HCT116 (cell line): ENCODE data around the gene SUPT3H. TPM values are rescaled to one million over a fixed set of nuclear protein-coding genes. Genes with fewer than 3 reads are reported as not detected.

Source experiments
- ATAC-seq: fragments of 200-7000 bp; cut with Tn5 transposase; 2 replicates; pipeline ENCODE4 v1.9.1; 2020; ENCODE audit warnings: mild to moderate bottlenecking, moderate library complexity
- BruUV-seq: library from RNA; stranded (reverse); fragments of 400-500 nt; replicated peaks from 2 replicates; lab custom pipeline; 2021; lab: Mats Ljungman, UMichigan
- CTCF ChIA-PET: fragments of 300-600 bp; sonication (Branson Sonifier 250); formaldehyde crosslinking; loops from one replicate; lab custom pipeline; 2021; ENCODE audit warnings: antibody characterized with exemption; lab: Charles Lee
- POLR2A ChIA-PET: fragments of 300-600, 350-600 bp; sonication (Branson Sonifier 250); formaldehyde crosslinking; loops from one replicate; lab custom pipeline; 2021; ENCODE audit warnings: antibody characterized with exemption; lab: Charles Lee
- RAD21 ChIA-PET, 2 experiments: fragments of 300-600 bp; sonication (Branson Sonifier 250); formaldehyde crosslinking; loops; one replicate each; lab custom pipeline; 2023; ENCODE audit warnings: low total read pairs in 2 of 2; ENCODE audit not compliant: uncharacterized antibody in 2 of 2, unreplicated experiment in 2 of 2, low non-redundant PET in 1 of 2; lab: Charles Lee
- DNase-seq: peaks from one replicate; pipeline ENCODE4 v3.0.0-alpha.2; 2010; ENCODE audit warnings: low read depth, low spot score
- H2AFZ ChIP-seq: fragments of 200-600 bp; shearing (Covaris generic), sonication (generic); 2 replicates; pipeline ENCODE4 v1.6.1; 2017; ENCODE audit warnings: low read depth, mixed run types, mixed read lengths, antibody characterized with exemption, low read length; ENCODE audit not compliant: poor library complexity, severe bottlenecking
- H3K27ac ChIP-seq: 2 replicates; pipeline ENCODE4 v1.5.1; 2012; ENCODE audit warnings: low read depth, low read length
- H3K27me3 ChIP-seq: fragments of 200-600 bp; sonication (generic); 2 replicates; pipeline ENCODE4 v1.6.1; 2016; ENCODE audit warnings: mixed run types, low read length, mixed read lengths; ENCODE audit not compliant: insufficient read depth
- H3K36me3 ChIP-seq, 2 experiments: fragments of 200-500 bp in 1 of 2; fragments of 200-600 bp in 1 of 2; sonication (Bioruptor generic) in 1 of 2; sonication (generic) in 1 of 2; 2 replicates each; pipeline versions ENCODE4 v1.5.1 to v1.6.1; 2014 to 2016; ENCODE audit warnings: low read length in 2 of 2, inconsistent platforms in 1 of 2, mixed read lengths in 1 of 2, mixed run types in 1 of 2; ENCODE audit not compliant: insufficient read depth in 2 of 2, control insufficient read depth in 1 of 2
- H3K4me1 ChIP-seq, 2 experiments: fragments of 200-600 bp in 1 of 2; sonication (generic) in 1 of 2; 2 replicates each; pipeline versions ENCODE4 v1.5.1 to v1.6.1; 2012 to 2017; ENCODE audit warnings: low read length in 2 of 2, inconsistent platforms in 1 of 2, mild to moderate bottlenecking in 1 of 2, mixed read lengths in 1 of 2, mixed run types in 1 of 2, moderate library complexity in 1 of 2; ENCODE audit not compliant: insufficient read depth in 2 of 2, control insufficient read depth in 1 of 2
- H3K4me2 ChIP-seq: fragments of 200-600 bp; sonication (generic); 2 replicates; pipeline ENCODE4 v1.6.1; 2017; ENCODE audit warnings: mixed run types, low read length, mixed read lengths
- H3K4me3 ChIP-seq, 2 experiments: fragments of 200-600 bp in 1 of 2; sonication (generic) in 1 of 2; replicated peaks in 1 of 2; 2 replicates each; pipeline ENCODE4 v1.5.1; 2011 to 2016; ENCODE audit warnings: low read length in 2 of 2, control low read depth in 1 of 2, low read depth in 1 of 2, mild to moderate bottlenecking in 1 of 2, mixed read lengths in 1 of 2, mixed run types in 1 of 2
- H3K79me2 ChIP-seq: fragments of 200-600 bp; sonication (generic); 2 replicates; pipeline ENCODE4 v1.6.1; 2017; ENCODE audit warnings: mild to moderate bottlenecking, mixed run types, low read length, moderate library complexity, mixed read lengths; ENCODE audit not compliant: insufficient read depth
- H3K9ac ChIP-seq: fragments of 200-600 bp; sonication (generic); 2 replicates; pipeline ENCODE4 v1.6.1; 2016; ENCODE audit warnings: low read length, mixed read lengths
- H3K9me2 ChIP-seq: fragments of 200-600 bp; sonication (generic), shearing (Covaris generic); 2 replicates; pipeline ENCODE4 v1.6.1; 2017; ENCODE audit warnings: mixed run types, mild to moderate bottlenecking, moderate library complexity; ENCODE audit not compliant: insufficient read depth
- H3K9me3 ChIP-seq, 2 experiments: fragments of 200-500 bp in 1 of 2; fragments of 200-600 bp in 1 of 2; sonication (Bioruptor generic) in 1 of 2; sonication (generic) in 1 of 2; 2 replicates each; pipeline ENCODE4 v1.6.1; 2014 to 2017; ENCODE audit warnings: low read length in 2 of 2, mixed read lengths in 2 of 2, inconsistent platforms in 1 of 2, low read depth in 1 of 2, mild to moderate bottlenecking in 1 of 2, mixed run types in 1 of 2, moderate library complexity in 1 of 2; ENCODE audit not compliant: control insufficient read depth in 1 of 2, insufficient read depth in 1 of 2
- H4K20me1 ChIP-seq: fragments of 200-600 bp; sonication (generic), shearing (Covaris generic); 2 replicates; pipeline ENCODE4 v1.6.1; 2017; ENCODE audit warnings: mixed run types, mild to moderate bottlenecking, moderate library complexity; ENCODE audit not compliant: insufficient read depth
- ATF3 ChIP-seq: IDR thresholded peaks from 2 replicates; pipeline ENCODE4 v1.6.1; 2012
- CBX3 ChIP-seq: IDR thresholded peaks from 2 replicates; pipeline ENCODE4 v1.6.1; 2012; ENCODE audit warnings: low read depth
- CEBPB ChIP-seq: IDR thresholded peaks from 2 replicates; pipeline ENCODE4 v1.6.1; 2012; ENCODE audit warnings: low read depth
- CTCF ChIP-seq, 3 experiments: fragments of 200-600 bp in 1 of 3; sonication (generic) in 1 of 3; IDR thresholded peaks in 2 of 3; conservative IDR thresholded peaks in 1 of 3; 2 replicates each; pipeline ENCODE4 v1.5.1; 2012 to 2017; ENCODE audit warnings: low read depth in 2 of 3, low read length in 2 of 3, antibody characterized with exemption in 1 of 3, borderline replicate concordance in 1 of 3, control low read depth in 1 of 3, mild to moderate bottlenecking in 1 of 3, mixed read lengths in 1 of 3, mixed run types in 1 of 3, moderate library complexity in 1 of 3; ENCODE audit not compliant: insufficient read depth in 1 of 3
- EGR1 ChIP-seq: IDR thresholded peaks from 2 replicates; pipeline ENCODE4 v1.6.1; 2012; ENCODE audit warnings: low read depth
- ELF1 ChIP-seq: IDR thresholded peaks from 2 replicates; pipeline ENCODE4 v1.6.1; 2012; ENCODE audit warnings: low read depth, borderline replicate concordance
- EZH2 ChIP-seq: fragments of 200-600 bp; sonication (generic); IDR thresholded peaks from 2 replicates; pipeline ENCODE4 v1.6.1; 2017; ENCODE audit warnings: antibody characterized with exemption, mixed run types
- EZH2phosphoT487 ChIP-seq: fragments of 200-600 bp; IDR thresholded peaks from 2 replicates; pipeline ENCODE4 v1.6.1; 2018; ENCODE audit warnings: antibody characterized with exemption, borderline replicate concordance
- FOSL1 ChIP-seq: IDR thresholded peaks from 2 replicates; pipeline ENCODE4 v1.6.1; 2012; ENCODE audit warnings: low read depth
- MAX ChIP-seq: IDR thresholded peaks from 2 replicates; pipeline ENCODE4 v1.6.1; 2012
- POLR2AphosphoS5 ChIP-seq: IDR thresholded peaks from 2 replicates; pipeline ENCODE4 v1.6.1; 2011; ENCODE audit warnings: mild to moderate bottlenecking, low read depth, low read length, moderate library complexity
- RAD21 ChIP-seq: IDR thresholded peaks from 2 replicates; pipeline ENCODE4 v1.6.1; 2012; ENCODE audit warnings: low read depth, mild to moderate bottlenecking
- REST ChIP-seq: IDR thresholded peaks from 2 replicates; pipeline ENCODE4 v1.6.1; 2012; ENCODE audit warnings: low read depth
- SIN3A ChIP-seq: IDR thresholded peaks from 2 replicates; pipeline ENCODE4 v1.6.1; 2012; ENCODE audit warnings: low read depth
- SP1 ChIP-seq: IDR thresholded peaks from 2 replicates; pipeline ENCODE4 v1.6.1; 2012; ENCODE audit warnings: low read depth
- SRF ChIP-seq: IDR thresholded peaks from 2 replicates; pipeline ENCODE4 v1.6.1; 2012; ENCODE audit warnings: low read depth
- TCF7L2 ChIP-seq: IDR thresholded peaks from 2 replicates; pipeline ENCODE4 v1.7.0; 2011; ENCODE audit warnings: borderline replicate concordance, inconsistent platforms; ENCODE audit not compliant: insufficient read depth, insufficient read length; ENCODE audit errors: extremely low read depth
- ZBTB33 ChIP-seq: IDR thresholded peaks from 2 replicates; pipeline ENCODE4 v1.6.1; 2011; ENCODE audit warnings: mild to moderate bottlenecking, low read length, moderate library complexity; ENCODE audit not compliant: insufficient replicate concordance; ENCODE audit errors: extremely low read depth
- ZFX ChIP-seq: fragments of 450-650 bp; IDR thresholded peaks from 2 replicates; pipeline ENCODE4 v1.6.1; 2017
- ZNF274 ChIP-seq: fragments of 200-500 bp; sonication (Bioruptor generic); IDR thresholded peaks from 2 replicates; pipeline ENCODE4 v1.6.1; 2014; ENCODE audit warnings: mild to moderate bottlenecking, low read depth, low read length, inconsistent platforms
- intact Hi-C: fragments of 100-400 bp; cut with micrococcal nuclease; formaldehyde crosslinking; loops from 2 replicates; pipeline ENCODE4 v1.10.0; 2022
- total RNA-seq: library from RNA; stranded (reverse); gene quantifications from one replicate; pipeline ENCODE4 v1.2.1, GENCODE V29; 2021; ENCODE audit not compliant: unreplicated experiment

The SUPT3H gene
- total RNA-seq, 1 experiment from 2014 or later: 7.4 TPM

- H3K27ac ChIP-seq: no peak overlapping the region
- CTCF ChIA-PET: no interaction called here
- RAD21 ChIA-PET: no interaction called here
Measured at GRCh38 chr6:45187836-45188235, 189.9 kb downstream of the SUPT3H start.

More at GRCh38 chr6:45187836-45188235, 189.9 kb downstream of the SUPT3H start:
- H3K9me3 ChIP-seq: no peaks in the 10 kb centered on the region
- no peaks in the 10 kb centered on the region for H4K20me1 ChIP-seq
- no TSS peak for BruUV-seq
- no peaks in the 10 kb centered on the region for H3K9me2 ChIP-seq
- intact Hi-C loops: no loop called here
- no peak overlapping the region for H2AFZ ChIP-seq
- no peak for ATAC-seq
- no peak for DNase-seq
- no peaks in the 10 kb centered on the region for H3K4me1 ChIP-seq
- no peaks in the 10 kb centered on the region for H3K27me3 ChIP-seq
- TF ChIP-seq ZBTB33: no peak
- TF ChIP-seq CEBPB: no peak
- TF ChIP-seq ELF1: no peak
- no peak for TF ChIP-seq EZH2
- TF ChIP-seq SP1: no peak
- no peak for TF ChIP-seq CBX3
- TF ChIP-seq FOSL1: no peak
- TF ChIP-seq SIN3A: no peak
- TF ChIP-seq ZNF274: no peak
- no peak for TF ChIP-seq EZH2phosphoT487
- TF ChIP-seq ATF3: no peak
- TF ChIP-seq TCF7L2: no peak
- no peak for TF ChIP-seq RAD21
- TF ChIP-seq POLR2AphosphoS5: no peak
- TF ChIP-seq MAX: no peak
- no peak for TF ChIP-seq ZFX
- TF ChIP-seq EGR1: no peak
- TF ChIP-seq REST: no peak
- no peak for TF ChIP-seq SRF
- no peak for TF ChIP-seq CTCF (IDR thresholded peaks at IDR 0.05 in 2 of 3, conservative IDR thresholded peaks at IDR 0.05 in 1 of 3; ENCODE audit: borderline replicate concordance in 1 of 3, insufficient read depth in 1 of 3, low read depth in 2 of 3, low read length in 2 of 3)
- no peaks in the 10 kb centered on the region for H3K79me2 ChIP-seq
- H3K36me3 ChIP-seq: no peaks in the 10 kb centered on the region
- POLR2A ChIA-PET: no interaction called here
- no peak overlapping the region for H3K4me2 ChIP-seq
- H3K9ac ChIP-seq: no peak overlapping the region
- H3K4me3 ChIP-seq: no peak overlapping the region
